COLO668 (cell line): ENCODE results near the gene PAQR5.
"Not testable (repeated sequence)": the region's sequence is repeated elsewhere in the genome, so short reads cannot be mapped to it uniquely, and the experiment has no call there.

ENCODE experiments used
- DNase-seq: peaks from one replicate; lab custom pipeline; 2025; ENCODE audit not compliant: unreplicated experiment; lab: John Stamatoyannopoulos, UW

PAQR5 gene

DNA sequence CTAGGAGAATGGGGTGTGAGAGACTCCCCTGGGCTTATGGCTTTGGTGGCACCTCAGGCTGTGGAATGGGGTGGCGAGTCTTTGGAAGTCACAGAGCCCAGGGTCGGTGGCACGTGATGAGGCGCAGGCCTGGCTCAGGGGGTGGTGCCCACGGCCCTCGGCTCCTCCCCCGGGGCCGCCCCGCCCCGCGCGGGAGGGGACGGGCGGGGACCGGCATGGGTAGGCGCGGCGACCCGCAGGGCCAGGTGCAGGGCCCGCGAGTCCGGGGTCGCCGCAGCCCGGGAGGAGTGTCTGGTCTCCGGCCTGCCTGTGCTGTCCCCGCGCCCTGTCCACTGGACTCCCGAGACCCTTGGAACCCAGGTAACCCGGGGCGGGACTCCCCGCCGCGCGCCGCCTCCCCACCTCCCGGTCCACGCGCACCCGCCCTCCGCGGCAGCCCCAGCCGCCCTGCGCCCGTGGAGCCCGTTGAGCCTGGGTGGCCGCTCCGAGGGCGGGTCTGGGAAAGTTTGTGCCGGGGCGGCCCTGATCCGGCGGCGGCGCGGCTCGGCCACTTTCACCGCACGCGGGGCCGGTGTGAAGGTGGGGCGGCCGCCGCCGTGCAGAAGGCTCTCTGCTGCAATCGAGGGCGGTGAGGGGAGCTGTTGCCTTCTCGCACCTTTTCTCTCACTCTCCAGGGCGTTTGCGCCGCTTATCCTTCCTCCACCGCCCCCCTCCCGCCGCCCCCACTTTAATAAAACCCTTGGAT lies at the start of gene PAQR5:
Gene PAQR5 (plus strand): TSS at position 216 of the 745 bp plus-strand sequence. CDS start 61,169 bp downstream, outside the sequence.
- DNase-seq = peak; percentile 56

DNA sequence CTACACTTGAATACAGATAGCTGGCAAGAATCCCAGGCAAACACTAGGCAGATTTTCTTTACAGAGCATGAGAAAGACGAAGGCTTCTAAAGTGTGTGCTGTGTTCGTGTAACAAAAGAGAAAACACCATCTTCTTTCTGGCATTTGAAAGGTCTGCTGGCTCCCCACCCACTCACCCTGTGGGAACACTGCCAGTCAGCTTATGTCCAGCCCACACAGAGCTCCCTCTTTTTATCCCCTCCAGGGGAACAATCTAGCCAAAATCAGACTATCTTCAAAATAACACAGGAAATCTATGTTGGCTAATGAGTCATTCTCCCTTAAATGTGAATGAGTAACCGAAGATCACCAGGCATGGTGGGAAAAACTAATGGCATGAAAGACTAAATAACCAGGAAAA lies 45.6 kb upstream of the PAQR5 start:
- DNase-seq = no peak

DNA sequence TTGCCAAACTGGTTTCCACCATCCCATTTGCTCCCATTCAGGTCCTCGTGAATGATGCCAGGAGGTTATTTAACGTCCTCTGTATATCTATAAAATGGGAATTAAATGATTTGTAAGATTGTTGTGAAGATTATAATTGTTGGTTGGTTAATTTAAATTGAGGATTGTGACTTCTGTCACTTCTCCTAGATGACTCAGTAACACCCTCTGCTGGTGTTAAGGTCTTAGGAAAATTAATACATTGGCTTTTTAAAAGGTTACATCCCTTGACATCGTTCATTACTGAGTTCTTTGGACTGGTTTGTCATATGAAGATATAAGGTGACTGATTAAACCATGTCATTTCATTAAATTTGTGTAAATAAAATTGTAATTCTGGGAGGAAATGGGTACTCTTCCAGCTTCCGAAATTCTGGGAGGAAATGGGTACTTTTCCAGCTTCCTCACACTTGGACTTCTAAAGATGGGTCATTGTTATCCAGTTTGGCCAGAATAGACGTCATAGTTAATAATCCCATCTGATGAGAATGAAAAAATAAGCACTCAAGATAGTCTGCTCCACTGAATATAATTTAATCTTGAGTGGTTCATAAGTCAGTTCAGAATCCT lies 33.3 kb upstream of the PAQR5 start:
- DNase-seq = no peak

DNA sequence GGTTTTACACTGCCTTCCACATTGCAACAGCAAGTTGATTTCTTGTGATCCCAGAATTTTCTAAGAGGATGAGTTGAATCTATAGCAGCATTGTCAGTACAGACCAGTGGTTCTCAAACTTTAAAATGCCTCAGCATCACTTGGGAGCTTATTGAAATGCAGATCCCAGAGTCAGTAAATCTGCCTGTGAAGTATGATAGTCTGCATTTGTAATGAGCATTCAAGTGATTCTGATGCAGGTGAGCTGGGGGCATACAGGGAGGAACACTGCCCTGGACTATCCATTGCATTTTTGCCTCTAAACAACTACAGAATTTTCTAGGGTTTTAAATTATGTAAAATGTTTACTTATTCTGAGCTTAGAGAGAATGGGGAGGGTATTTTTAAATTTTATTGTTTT lies 27.5 kb upstream of the PAQR5 start:
- DNase-seq = no peak

DNA sequence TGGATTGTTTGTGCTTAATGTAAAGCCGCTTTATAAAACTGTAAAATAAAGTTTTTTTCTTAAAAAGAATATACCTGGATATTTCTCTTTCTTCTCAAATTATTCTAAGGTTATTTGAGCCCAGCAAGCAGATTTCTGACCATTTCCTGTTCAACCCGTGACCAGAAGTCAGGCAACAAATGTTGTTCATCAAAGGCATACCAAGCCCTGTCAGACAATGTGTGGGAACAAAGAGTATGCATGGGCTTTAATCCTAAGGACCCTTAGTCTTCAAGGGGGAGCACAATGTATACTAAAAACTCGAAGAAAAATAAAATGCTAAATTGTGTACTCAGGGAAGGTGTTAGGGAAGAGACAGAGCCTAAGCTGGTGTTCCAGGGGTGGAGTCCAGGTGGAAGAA lies 26.6 kb upstream of the PAQR5 start:
- DNase-seq = peak; percentile 36

DNA sequence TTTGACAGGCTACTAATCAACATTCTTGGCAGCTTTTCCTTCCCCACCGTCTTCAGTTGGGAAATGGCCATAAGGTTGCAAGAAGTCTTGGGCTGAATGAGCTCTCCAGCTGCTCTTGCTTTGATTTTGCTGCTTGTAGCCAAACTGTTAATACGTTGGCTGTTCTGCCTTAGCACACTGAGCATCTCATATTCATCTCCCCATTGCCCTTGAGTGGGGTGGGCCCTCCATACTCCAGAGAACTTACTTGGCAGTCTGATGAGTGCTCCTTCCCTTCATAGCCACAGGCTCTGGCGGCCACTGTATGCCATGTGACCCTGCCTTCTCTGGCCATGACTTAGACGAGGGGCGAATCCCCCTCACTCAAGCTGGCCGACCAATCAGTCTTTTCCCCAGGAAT lies 25.8 kb upstream of the PAQR5 start:
- DNase-seq = no peak

DNA sequence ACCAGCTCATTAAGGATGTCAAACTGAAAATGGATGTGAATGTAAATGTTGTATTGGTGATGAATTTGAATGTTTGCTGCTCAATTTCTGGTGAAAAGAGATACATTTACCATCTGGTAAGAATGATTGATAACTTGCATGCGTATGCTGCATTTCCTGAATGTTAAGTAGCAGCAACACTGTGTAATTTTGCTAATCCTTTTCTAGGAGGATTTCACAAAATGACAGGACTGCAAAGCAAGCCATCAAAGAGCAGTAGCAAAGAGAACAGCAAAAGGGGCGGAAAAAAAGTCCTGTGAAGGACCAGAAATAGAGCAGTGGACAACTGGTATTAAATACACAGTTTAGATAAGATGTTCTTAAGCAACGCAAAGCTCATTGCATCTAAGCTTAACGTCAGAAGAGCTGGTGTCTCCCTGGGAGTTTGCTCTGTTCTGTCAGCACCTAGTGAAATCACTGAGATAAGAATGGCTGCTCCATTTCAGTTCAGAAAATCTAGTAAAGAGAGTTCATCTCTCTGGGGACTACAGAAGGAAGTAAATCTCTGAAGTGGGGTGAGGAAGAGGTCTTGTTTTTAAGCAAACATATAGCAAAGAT lies 23.5 kb upstream of the PAQR5 start:
- DNase-seq = no peak

DNA sequence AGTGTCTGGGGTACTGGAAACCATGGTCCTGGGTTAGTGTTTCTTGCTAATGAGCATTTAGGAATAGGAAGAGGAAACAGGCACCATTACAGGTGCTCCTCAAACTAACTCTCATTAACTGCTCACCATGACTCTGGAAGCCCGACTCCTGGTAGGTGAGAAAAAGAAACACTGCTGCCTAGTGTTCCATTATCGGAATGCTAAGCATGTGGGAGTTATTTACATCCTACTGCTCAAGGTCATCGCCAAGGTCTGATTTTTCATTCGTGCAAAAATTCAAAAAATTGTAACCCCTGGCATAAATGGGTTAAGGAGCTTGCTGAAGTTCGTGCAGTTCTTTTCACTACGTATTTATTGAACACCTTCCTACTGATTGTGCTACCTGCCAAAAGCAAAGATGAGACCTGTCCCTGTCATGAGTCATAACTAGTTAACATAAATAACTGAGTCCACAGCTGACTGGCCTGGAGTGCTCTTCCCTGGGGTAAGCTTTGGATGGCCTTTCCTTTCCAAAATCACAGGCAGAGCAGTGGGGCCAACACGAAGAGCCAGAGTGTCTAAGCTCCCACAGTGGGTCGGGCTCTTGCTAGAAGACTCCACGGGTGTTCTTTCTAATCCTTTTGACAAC lies 22.7 kb upstream of the PAQR5 start:
- DNase-seq = no peak

DNA sequence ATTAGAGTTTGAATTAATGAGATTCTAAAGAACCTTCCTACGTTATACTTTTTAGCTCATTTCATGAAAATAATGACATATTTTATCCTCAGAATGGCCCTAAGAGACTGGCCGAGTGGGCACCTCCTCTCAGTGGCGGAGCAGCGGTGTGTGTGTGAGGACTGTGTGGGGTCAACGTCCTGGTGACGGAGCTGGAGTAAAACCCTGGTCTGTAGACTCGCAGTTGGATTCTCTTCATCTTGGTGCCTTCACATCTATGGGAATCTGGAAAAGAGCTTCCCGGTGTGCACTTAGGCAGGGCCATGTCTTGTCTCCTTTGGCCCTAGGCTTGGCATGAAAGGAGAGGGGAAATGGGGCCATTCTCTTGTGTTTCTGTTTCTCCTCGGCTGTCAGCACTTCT lies 21.4 kb upstream of the PAQR5 start:
- no peak for DNase-seq

DNA sequence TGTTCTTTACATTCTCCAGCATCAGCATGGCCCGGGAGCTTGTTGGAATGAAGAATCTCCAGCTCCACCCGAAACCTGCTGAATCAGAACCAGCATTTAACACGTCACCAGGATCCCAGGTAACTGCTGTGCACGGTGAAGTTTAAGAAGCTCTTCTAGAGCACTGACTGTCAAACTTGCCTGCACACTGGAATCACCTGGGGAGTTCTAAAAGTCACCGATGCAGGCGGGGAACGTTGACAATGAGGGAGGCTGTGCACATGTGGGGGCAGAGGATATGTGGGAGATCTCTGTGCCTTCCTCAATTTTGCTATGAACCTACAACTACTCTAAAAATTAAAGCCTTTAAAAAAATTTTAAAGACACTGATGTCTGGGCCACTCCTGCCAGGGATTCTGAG lies 19.1 kb upstream of the PAQR5 start:
- DNase-seq = no peak

DNA sequence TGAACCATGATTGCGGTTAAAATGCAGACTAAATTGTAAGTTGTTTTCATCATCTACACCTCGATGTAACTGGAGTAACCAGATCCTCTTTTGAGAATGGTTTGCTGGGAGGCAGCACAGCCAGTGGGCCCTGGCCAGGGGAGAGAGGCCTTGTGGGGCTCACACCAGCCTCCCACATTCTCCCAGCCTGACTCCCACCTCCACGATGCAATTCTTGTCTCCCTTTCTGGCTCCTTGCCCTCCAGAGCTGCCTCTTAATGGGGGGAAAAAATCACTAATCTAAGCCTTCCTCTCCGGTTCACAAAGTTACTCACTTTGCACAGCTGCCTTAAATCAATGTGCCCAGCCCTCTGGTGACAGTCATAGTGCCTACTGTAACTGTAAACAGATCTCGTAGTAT lies 17.9 kb upstream of the PAQR5 start:
- DNase-seq = no peak

DNA sequence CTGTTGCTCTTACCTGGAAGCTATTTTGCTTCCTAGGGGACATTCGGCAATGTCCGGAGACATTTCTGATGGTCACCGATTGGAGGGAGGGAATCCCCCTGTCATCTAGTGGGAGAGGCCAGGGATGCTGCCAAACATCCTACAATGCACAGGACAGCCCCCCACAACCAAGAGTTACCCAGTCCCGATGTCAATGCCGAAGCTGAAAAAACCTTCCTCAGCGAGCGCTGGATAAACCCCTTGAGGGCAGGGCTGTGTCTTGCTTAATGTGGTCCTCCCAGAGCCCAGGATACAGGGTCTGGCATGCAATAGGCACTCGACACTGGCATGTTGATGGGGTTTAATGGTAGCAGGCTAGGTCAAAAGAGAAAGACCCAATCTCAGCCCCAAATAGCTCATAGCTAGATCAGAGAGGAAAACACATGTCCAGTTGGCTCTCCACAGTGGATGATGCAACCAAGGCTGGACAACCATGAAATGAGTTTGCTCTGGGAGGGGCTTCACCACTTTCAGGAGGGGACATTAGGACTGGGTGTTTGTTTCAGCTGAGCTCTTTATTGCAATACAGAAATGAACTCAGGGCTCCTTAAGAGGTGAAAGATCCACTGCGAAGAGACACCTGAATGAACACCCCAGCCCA lies 16.5 kb upstream of the PAQR5 start:
- no peak for DNase-seq

- DNase-seq = no peak
Observed at GRCh38 chr15:69285834-69286233, 12.9 kb upstream of the PAQR5 start.

- no peak for DNase-seq
Observed at GRCh38 chr15:69288011-69288410, 10.7 kb upstream of the PAQR5 start.

- DNase-seq = no peak
Observed at GRCh38 chr15:69288531-69289341, 10.0 kb upstream of the PAQR5 start.

- DNase-seq = no peak
Observed at GRCh38 chr15:69289342-69290146, 9.2 kb upstream of the PAQR5 start.

GRCh38 chr15:69290346-69291164 lies 8.2 kb upstream of the PAQR5 start:
- DNase-seq = no peak

DNA sequence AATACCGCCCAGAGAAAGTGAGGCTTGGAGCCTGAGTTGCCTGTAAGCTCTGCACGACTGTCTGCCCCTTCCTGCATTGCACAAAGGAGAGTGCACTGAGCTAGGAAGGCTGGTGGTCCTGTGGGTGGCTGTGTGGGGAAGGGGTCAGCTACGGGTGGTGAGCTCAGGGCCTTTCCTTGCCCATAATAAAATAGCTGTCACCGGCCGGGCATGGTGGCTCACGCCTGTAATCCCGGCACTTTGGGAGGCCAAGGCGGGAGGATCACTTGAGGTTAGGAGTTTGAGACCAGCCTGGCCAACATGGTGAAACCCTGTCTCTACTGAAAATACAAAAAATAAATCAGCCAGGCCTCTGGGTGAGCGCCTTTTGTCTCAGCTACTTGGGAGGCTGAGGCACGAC lies 7.1 kb upstream of the PAQR5 start:
- DNase-seq = not testable (repeated sequence)

DNA sequence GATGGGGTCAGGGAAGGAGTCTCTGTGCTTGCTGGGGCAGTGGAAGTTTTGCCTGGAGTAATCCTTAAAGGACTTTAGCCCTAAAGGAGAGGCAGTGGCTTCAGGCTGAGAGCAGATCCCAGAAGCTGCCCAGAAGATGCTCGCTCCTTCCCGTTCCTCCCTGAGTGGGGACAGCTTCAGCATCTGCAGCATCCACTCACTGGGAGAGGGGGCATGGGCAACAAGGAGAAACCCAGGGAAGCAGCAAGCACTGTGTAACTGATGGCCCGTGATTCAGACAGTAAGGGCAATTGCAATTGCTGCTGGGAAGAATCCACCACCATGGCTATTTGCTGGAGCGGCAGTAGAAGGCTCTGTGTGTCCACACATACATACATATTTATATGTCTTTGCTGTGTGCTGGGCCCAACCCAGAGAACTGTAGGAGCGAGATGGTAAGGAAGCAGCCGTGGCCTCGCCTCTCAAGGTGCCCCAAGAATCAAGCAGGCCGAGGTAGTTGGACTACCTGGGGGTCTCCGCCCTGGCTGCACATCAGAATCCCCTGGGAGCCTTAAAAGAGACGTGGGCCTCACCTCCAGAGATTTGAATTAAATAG lies 5.8 kb upstream of the PAQR5 start:
- no peak for DNase-seq
